ENCODE results near the gene RNF146. TPM values are rescaled to one million over a fixed set of nuclear protein-coding genes. Genes with fewer than 3 reads are reported as not detected.

Gene RNF146
- total and polyA plus RNA-seq, 10 of the 15 experiments (the other 5 are each of a cell fraction or from before 2014, with no cell fraction given): 9.3 to 33.0 (median 17.8) TPM

DNA sequence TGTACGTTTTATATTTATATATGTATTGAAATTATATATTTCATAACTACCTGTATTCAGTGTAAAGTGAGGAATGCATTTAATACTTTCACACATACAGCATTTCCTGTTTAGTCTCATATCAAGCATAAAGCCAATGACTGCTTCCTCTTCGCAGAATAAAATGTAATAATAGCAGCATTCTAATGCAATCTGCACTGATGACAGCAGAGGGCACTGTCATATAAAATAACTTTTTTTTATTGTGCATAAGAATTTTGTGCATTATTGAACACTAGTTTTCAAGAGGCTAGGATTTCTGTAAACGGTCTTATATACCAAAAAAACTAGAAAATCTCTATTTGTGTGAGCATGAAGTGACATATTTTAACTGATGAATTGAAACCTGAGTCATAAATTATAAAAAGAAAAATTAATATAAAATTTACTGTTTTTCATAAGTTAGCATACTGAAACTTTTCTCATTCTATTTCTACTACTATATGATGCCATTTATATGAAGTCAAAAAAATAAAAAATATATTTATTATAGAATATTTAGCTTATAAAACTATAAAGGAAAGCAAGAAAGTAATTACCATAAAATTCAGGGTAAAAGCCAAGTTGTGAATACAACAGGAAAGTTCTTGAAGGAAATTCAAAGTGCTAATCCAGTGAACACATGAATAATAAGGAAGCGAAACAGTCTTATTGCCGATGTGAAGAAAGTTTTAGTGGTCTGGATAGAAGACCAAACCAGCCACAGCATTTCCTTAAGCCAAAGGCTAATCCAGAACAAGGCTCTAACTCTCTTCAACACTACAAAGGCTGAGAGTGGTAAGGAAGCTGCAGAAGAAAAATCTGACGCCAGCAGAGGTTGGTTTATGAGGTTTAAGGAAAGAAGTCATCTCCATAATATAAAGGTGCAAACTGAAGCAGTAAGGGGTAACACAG, 36.3 kb downstream of the RNF146 start (continued):
- TF ChIP-seq GATAD2B (conservative IDR thresholded peaks at IDR 0.05; ENCODE audit: low read depth) (no peak), PAX8 (IDR thresholded peaks at IDR 0.05) (no peak), SUZ12 (IDR thresholded peaks at IDR 0.05; ENCODE audit: unreplicated experiment) (no peak), PML (IDR thresholded peaks at IDR 0.05; ENCODE audit: low read length) (no peak), SIX5 (IDR thresholded peaks at IDR 0.05; ENCODE audit: low read depth, low read length, severe bottlenecking) (no peak), NR2C1 (IDR thresholded peaks at IDR 0.05) (no peak), HDAC6 (IDR thresholded peaks at IDR 0.05; ENCODE audit: unreplicated experiment) (no peak), SUPT20H (IDR thresholded peaks at IDR 0.05; ENCODE audit: borderline replicate concordance, control insufficient read depth, low read depth, low read length) (no peak), KLF5 (IDR thresholded peaks at IDR 0.05; ENCODE audit: partially characterized antibody) (no peak), RAD21 (IDR thresholded peaks at IDR 0.05; ENCODE audit: insufficient read depth, low read depth, low read length) (peak; percentile 68)
- TF ChIP-seq, protein P1, sequence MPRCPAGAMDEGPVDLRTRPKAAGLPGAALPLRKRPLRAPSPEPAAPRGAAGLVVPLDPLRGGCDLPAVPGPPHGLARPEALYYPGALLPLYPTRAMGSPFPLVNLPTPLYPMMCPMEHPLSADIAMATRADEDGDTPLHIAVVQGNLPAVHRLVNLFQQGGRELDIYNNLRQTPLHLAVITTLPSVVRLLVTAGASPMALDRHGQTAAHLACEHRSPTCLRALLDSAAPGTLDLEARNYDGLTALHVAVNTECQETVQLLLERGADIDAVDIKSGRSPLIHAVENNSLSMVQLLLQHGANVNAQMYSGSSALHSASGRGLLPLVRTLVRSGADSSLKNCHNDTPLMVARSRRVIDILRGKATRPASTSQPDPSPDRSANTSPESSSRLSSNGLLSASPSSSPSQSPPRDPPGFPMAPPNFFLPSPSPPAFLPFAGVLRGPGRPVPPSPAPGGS (IDR thresholded peaks at IDR 0.05; ENCODE audit: borderline replicate concordance, insufficient read depth, low read depth, low read length, poor library complexity, severe bottlenecking): no peak
- TF ChIP-seq, protein P2, sequence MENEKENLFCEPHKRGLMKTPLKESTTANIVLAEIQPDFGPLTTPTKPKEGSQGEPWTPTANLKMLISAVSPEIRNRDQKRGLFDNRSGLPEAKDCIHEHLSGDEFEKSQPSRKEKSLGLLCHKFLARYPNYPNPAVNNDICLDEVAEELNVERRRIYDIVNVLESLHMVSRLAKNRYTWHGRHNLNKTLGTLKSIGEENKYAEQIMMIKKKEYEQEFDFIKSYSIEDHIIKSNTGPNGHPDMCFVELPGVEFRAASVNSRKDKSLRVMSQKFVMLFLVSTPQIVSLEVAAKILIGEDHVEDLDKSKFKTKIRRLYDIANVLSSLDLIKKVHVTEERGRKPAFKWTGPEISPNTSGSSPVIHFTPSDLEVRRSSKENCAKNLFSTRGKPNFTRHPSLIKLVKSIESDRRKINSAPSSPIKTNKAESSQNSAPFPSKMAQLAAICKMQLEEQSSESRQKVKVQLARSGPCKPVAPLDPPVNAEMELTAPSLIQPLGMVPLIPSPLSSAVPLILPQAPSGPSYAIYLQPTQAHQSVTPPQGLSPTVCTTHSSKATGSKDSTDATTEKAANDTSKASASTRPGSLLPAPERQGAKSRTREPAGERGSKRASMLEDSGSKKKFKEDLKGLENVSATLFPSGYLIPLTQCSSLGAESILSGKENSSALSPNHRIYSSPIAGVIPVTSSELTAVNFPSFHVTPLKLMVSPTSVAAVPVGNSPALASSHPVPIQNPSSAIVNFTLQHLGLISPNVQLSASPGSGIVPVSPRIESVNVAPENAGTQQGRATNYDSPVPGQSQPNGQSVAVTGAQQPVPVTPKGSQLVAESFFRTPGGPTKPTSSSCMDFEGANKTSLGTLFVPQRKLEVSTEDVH (IDR thresholded peaks at IDR 0.05; ENCODE audit: low read depth, partially characterized antibody): no peak
- TF ChIP-seq, protein P3, sequence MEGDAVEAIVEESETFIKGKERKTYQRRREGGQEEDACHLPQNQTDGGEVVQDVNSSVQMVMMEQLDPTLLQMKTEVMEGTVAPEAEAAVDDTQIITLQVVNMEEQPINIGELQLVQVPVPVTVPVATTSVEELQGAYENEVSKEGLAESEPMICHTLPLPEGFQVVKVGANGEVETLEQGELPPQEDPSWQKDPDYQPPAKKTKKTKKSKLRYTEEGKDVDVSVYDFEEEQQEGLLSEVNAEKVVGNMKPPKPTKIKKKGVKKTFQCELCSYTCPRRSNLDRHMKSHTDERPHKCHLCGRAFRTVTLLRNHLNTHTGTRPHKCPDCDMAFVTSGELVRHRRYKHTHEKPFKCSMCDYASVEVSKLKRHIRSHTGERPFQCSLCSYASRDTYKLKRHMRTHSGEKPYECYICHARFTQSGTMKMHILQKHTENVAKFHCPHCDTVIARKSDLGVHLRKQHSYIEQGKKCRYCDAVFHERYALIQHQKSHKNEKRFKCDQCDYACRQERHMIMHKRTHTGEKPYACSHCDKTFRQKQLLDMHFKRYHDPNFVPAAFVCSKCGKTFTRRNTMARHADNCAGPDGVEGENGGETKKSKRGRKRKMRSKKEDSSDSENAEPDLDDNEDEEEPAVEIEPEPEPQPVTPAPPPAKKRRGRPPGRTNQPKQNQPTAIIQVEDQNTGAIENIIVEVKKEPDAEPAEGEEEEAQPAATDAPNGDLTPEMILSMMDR (IDR thresholded peaks at IDR 0.05 in 2 of 3, conservative IDR thresholded peaks at IDR 0.05 in 1 of 3; ENCODE audit: control insufficient read depth in 2 of 3, extremely low read depth in 1 of 3, insufficient read depth in 1 of 3, low read depth in 3 of 3, low read length in 3 of 3): peak; percentile 45 to 69 (median 67); a peak in 5 of 6 replicates
